Fibroblast of skin of back (primary cell): Measurements from ENCODE around the gene ZC2HC1B. TPM values are rescaled to one million over a fixed set of nuclear protein-coding genes. Genes with fewer than 3 reads are reported as not detected.
A peak's percentile ranks its signal among the peaks of the same experiment; 100 is the strongest.
"Not testable (repeated sequence)": the region's sequence is repeated elsewhere in the genome, so short reads cannot be mapped to it uniquely, and the experiment has no call there.

Experiments used
- DNase-seq: peaks from one replicate; pipeline ENCODE4 v3.0.0-alpha.2; 2013
- polyA plus RNA-seq, 2 experiments: library from polyadenylated mRNA; unstranded; fragments of 120-200 nt; gene quantifications; one replicate each; pipeline ENCODE4 v1.2.1, GENCODE V29; 2013; ENCODE audit not compliant: insufficient read length in 2 of 2

Gene ZC2HC1B
- polyA plus RNA-seq (2013, experiment 1 of 2; ENCODE audit: insufficient read length) = not detected
- not detected for polyA plus RNA-seq (2013, experiment 2 of 2; ENCODE audit: insufficient read length)

GRCh38 chr6:143864234-143864633 is at the start of gene ZC2HC1B:
TSS of gene ZC2HC1B (plus strand) at chr6:143864474. CDS start at chr6:143864540, 66 bp downstream.
- no peak for DNase-seq

GRCh38 chr6:143817621-143818020 is 46.7 kb upstream of the ZC2HC1B start:
- DNase-seq = no peak

- no peak for DNase-seq
Measured at GRCh38 chr6:143821359-143821758, 42.9 kb upstream of the ZC2HC1B start.

- DNase-seq = peak; percentile 37
Measured at GRCh38 chr6:143822584-143823024, 41.7 kb upstream of the ZC2HC1B start.

GRCh38 chr6:143823548-143823947 is 40.7 kb upstream of the ZC2HC1B start:
- no peak for DNase-seq

- no peak for DNase-seq
Measured at GRCh38 chr6:143828572-143828971, 35.7 kb upstream of the ZC2HC1B start.

- DNase-seq = no peak
Measured at GRCh38 chr6:143836150-143836549, 28.1 kb upstream of the ZC2HC1B start.

GRCh38 chr6:143838395-143838794 is 25.9 kb upstream of the ZC2HC1B start:
- no peak for DNase-seq

GRCh38 chr6:143839196-143839595 is 25.1 kb upstream of the ZC2HC1B start:
- no peak for DNase-seq

- no peak for DNase-seq
Measured at GRCh38 chr6:143840595-143841265, 23.5 kb upstream of the ZC2HC1B start.

- no peak for DNase-seq
Measured at GRCh38 chr6:143842461-143842901, 21.8 kb upstream of the ZC2HC1B start.

- peak; percentile 96 for DNase-seq
Measured at GRCh38 chr6:143842902-143843676, 21.2 kb upstream of the ZC2HC1B start, which contains the start of gene LTV1. TSS of gene LTV1 (plus strand) at chr6:143843338. CDS start at chr6:143843478, 140 bp downstream.

- no peak for DNase-seq
Measured at GRCh38 chr6:143843677-143843999, 20.6 kb upstream of the ZC2HC1B start.

- peak; percentile 8 for DNase-seq
Measured at GRCh38 chr6:143844006-143844405, 20.3 kb upstream of the ZC2HC1B start.

- no peak for DNase-seq
Measured at GRCh38 chr6:143845033-143845432, 19.2 kb upstream of the ZC2HC1B start.

- DNase-seq = not testable (repeated sequence)
Measured at GRCh38 chr6:143851706-143852105, 12.6 kb upstream of the ZC2HC1B start.

- not testable (repeated sequence) for DNase-seq
Measured at GRCh38 chr6:143855057-143855456, 9.2 kb upstream of the ZC2HC1B start.

GRCh38 chr6:143856762-143857161 is 7.5 kb upstream of the ZC2HC1B start:
- not testable (repeated sequence) for DNase-seq

GRCh38 chr6:143857651-143858050 is 6.6 kb upstream of the ZC2HC1B start:
- DNase-seq = no peak

- no peak for DNase-seq
Measured at GRCh38 chr6:143859891-143860660, 4.2 kb upstream of the ZC2HC1B start.

GRCh38 chr6:143863771-143864170 is 503 bp upstream of the ZC2HC1B start:
- no peak for DNase-seq

GRCh38 chr6:143867236-143867635 is 3.0 kb downstream of the ZC2HC1B start:
- no peak for DNase-seq

- not testable (repeated sequence) for DNase-seq
Measured at GRCh38 chr6:143868808-143869207, 4.5 kb downstream of the ZC2HC1B start.
